DMS 273 (cell line): ENCODE results near the gene MCM5.
"Not testable (repeated sequence)": the region's sequence is repeated elsewhere in the genome, so short reads cannot be mapped to it uniquely, and the experiment has no call there.

Experiments used
- DNase-seq: peaks from one replicate; lab custom pipeline; 2025; ENCODE audit not compliant: unreplicated experiment; lab: John Stamatoyannopoulos, UW

The MCM5 gene

DNA sequence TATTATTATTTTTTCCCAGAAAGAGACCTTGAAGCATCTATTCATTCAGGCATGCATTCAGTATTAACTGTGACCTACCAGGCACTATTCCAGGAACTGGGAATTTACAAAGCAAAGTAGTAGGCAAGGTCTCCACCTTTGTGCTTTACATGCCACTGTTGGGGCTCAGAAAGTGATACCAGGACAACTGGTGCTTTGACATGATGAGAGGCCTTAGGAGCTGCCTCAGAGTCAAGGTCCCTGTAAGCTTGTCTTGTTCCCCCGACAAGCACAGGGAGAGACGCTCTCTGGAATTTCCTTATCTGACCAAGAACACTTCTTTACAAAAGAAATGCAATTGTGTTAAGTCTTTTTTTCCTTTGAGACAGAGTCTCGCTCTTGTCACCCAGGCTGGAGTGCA lies 21.3 kb upstream of the MCM5 start:
- no peak for DNase-seq

DNA sequence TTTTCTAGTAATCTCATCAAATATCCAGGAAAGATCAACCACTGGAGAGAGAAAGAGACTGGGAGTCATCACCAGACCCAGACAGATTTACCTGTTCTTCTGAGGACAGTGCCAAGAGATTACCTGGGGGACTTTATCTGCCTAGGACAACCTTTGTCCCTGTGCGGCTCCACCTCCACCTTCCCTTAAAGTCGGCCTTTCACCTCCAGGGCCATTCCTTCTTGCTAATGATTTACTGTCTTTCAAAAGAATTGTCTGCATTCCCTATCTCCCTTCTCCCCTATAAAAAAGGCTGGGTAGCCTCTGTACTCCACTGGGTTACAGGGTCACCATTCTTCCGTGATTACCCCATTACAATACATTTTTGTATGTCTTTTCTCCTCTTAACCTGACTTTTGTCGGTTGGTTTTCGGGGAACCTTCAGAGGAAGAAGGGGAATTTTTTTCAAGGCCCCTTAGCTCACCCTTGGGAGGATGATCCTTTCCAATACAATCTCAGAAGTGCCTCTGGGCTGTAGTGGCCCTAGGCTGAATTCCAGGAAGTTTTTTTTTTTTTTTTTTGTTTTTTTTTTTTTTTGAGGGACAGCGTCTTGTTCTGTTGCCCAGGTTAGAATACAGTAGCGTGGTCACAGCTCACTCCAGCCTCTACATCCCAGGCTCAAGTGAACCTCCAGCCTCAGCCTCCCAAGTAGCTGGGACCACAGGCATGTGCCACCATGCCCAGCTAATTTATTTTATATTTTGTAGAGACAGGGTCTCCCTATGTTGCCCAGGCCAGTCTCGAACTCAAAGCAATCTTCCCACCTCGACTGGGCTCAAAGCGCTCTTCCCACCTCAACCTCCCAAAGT lies 20.6 kb upstream of the MCM5 start:
- DNase-seq: no peak

DNA sequence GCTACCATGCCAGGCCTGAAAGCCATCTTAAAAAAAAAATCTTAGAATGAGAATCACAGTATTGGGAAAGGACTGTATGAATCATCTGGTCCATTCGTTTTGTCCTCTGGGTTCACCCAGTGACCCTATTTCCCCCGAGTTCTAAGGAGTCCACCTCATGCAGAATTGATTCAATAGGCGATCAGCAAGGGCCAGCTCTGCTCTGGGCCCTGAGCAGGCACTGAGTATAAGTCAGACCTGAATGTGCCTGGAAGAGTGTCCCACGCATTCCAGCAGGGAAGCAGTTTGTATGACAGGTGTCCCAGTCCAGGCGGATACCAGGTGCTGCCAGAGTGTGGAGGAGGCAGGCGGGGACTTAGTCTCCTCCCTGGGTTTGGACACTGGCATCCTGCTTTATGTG lies 19.9 kb upstream of the MCM5 start:
- DNase-seq: no peak

DNA sequence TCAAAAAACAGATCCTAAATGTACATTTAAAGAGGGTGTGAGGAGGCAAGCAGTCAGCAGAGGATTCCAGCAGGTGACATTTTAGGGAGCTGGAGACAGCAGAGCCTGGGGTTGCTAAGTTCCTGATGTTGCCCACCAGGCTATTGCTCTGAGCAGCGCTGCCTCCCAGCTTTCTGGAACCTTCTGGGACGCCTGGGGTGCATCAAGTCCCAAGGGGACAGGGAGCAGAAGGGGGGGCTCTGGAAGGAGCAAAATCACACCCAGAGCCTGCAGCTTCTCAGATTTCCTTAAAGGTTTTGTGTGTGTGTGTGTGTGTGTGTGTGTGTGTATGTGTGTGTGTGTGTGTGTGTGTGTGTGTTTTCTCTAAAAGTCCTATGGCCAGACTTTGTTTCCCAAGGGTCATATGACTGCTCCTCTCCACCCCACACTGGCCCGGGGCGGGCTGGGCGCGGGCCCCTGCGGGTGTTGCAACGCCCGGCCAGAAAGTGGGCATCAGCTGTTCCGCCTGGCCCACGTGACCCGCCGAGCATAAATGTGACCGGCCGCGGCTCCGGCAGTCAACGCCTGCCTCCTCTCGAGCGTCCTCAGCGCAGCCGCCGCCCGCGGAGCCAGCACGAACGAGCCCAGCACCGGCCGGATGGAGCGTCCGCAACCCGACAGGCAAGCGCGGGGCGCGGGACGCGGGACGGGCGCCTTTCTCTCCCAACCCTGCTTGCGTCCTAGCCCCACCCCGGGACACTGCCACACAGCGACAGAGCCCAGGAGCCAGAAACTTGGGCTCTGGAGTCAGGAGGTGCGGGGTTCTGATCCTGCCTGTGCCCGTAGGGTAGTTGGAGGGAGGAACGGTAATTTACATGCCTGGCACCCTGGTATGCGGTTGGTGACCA lies 19.2 kb upstream of the MCM5 start, which contains the start of gene HMOX1:
TSS of gene HMOX1 (plus strand) at position 560 of the 887 bp plus-strand sequence. CDS start at position 638, 78 bp downstream.
- DNase-seq: peak; percentile 82

DNA sequence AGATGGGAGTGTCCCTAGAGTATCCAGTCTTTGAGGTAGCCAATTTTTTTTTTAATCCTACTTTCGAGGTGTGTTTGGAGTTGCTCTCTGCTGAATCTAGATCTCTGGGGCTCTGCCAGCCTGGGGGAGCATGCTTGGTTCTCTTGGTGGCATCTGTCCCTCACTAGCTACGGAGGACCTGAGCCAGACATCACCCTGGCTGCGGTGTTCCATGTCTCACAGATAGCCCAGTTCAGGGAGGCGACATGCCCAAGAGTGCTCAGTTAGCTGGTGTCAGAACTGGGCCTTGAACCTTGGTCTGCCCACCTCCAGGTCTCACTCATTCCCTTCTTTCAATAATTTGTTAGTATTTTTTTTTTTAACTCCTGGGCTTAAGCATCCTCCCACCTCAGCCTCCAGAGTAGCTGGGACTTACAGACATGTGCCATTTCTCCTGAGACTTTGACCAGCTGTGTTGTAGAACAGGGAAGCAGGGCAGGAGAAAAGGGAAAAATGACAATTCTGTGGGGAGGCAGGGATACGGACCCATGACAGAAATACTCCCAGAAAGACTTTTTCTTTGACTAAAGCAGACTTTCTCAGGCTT lies 18.4 kb upstream of the MCM5 start:
- DNase-seq: no peak

DNA sequence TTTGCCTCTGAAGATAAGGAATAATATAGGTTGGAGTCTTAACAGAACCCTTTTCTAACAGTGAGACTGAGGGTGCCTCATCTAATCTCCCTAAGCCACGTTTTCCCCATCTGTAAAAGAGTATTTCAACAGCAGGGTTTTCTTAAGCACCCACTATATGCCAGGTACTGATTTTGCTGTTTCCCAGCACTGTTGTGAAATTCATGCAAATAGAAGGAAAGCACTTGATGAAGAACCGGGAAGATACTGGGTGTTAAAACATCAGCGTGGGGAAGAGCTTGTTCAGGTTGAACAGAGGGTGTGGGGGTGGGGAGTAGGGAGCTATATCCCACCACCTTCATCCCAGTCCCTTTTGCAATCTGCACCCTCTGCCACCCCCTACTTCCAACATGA lies 16.3 kb upstream of the MCM5 start:
- no peak for DNase-seq

DNA sequence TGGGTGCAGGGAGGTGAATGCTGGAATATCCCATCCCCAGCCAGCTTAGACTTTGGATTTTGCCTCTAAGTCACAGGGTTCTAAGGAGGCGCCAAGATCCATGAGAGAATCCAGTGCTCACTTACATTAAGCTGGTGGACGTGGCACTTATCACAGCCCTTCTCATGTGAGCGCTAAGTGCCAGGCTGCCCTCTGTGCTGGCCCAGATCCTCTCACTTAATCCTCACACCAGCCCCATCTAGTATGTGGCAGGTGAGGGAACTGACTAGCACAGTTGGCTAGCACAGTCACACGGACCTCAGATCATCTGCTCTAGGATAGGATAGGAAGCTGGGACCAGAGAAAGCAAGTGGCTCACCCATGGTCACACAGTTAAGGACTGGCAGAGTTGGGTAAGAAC lies 15.4 kb upstream of the MCM5 start:
- no peak for DNase-seq

DNA sequence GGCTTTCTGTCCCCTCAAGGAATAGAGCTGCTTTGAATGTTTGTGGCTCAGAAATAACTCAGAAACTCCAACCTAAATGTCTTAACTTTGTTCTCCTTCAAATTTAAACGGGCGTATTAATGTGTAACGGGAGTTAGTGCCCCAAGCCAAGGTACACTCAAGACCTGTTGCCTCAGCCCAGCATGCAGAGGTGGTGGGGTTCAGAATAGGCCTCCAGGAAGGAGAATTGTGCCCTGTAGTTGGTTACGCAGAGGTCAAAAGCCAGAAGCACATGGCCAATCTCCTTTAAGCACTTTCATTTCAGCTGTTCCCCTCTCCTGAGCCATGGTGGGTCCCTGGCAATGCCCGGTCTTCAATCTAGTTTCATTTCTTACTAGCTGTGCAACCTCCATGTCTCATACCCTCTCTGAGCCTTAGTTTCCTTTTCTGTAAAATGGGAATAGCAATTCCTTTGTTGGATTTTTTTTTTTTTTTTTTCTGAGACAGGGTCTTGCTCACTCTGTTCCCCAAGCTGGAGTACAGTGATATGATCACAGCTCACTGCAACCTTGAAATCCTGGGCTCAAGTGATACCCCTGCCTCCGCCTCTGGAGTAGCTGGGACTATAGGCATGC lies 14.9 kb upstream of the MCM5 start:
- DNase-seq: no peak

DNA sequence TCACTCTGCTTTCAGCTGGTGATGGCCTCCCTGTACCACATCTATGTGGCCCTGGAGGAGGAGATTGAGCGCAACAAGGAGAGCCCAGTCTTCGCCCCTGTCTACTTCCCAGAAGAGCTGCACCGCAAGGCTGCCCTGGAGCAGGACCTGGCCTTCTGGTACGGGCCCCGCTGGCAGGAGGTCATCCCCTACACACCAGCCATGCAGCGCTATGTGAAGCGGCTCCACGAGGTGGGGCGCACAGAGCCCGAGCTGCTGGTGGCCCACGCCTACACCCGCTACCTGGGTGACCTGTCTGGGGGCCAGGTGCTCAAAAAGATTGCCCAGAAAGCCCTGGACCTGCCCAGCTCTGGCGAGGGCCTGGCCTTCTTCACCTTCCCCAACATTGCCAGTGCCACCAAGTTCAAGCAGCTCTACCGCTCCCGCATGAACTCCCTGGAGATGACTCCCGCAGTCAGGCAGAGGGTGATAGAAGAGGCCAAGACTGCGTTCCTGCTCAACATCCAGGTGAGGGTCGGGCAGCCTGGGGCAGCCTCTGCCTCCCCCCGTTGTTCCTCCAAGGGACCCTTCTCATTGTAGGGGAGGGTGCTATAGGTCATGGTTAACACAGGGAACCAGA lies 13.2 kb upstream of the MCM5 start:
- no peak for DNase-seq

DNA sequence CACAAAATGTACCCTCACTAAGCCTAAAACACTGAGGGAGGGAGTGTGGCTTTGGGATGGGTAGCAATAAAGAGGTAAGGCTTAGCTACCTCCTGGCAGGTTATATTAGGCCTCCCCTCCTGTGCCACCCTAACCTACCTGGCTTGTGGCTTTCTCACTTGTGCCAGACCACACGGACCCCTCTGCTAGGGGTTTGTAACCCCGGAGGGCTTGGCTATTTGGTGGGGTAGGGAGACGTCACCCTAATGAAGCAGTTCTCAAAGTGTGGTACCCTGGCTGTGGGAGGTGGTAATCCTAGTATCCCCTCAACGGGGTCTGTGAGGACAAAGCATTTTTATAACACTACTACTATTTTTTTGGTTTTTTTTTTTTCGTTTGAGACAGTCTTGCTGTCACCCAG lies 9.0 kb upstream of the MCM5 start:
- DNase-seq: no peak

DNA sequence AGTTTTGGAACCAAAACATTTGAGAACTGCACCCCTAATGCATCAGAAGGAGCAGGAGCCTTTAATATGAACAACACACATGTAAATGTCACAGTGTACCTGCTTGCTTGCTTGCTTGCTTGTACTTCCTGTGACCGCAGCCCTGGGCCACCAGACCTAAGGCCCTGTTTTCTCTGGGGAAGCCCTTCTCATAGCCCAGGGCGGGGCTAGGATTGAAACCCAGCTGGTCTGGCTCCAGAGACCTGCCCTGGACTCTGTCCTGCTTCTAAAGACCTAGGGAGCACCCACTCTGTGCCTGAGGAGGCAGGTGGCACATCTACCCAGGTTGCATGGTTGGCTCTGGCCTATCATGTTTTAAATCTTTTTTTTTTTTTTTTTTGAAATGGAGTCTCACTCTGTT lies 7.6 kb upstream of the MCM5 start:
- DNase-seq: no peak

DNA sequence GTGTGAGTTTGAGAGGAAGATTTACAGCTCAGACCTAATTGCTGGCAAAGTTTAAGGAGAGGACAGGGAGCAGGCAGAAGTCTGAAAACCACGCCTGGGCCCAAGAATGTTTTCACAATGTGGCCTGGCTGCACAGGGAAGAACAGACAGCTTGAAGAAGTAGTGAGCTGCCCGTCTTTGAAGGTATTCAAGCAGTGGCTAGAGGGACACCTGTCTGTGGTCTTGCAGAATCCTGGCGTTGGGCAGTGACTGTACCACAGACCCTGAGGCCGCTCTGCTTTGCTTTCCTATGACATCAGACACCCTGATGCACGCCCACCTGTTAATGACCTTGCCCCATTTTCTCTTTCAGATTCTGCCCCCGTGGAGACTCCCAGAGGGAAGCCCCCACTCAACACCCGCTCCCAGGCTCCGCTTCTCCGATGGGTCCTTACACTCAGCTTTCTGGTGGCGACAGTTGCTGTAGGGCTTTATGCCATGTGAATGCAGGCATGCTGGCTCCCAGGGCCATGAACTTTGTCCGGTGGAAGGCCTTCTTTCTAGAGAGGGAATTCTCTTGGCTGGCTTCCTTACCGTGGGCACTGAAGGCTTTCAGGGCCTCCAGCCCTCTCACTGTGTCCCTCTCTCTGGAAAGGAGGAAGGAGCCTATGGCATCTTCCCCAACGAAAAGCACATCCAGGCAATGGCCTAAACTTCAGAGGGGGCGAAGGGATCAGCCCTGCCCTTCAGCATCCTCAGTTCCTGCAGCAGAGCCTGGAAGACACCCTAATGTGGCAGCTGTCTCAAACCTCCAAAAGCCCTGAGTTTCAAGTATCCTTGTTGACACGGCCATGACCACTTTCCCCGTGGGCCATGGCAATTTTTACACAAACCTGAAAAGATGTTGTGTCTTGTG lies 6.6 kb upstream of the MCM5 start:
- DNase-seq: no peak

DNA sequence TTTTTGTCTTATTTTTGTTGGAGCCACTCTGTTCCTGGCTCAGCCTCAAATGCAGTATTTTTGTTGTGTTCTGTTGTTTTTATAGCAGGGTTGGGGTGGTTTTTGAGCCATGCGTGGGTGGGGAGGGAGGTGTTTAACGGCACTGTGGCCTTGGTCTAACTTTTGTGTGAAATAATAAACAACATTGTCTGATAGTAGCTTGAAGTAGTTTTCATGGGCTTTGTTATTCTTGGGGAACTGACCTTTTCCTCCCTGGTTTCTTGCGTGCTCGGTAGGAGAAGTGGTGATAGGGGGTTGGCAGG lies 6.0 kb upstream of the MCM5 start:
- DNase-seq: no peak

DNA sequence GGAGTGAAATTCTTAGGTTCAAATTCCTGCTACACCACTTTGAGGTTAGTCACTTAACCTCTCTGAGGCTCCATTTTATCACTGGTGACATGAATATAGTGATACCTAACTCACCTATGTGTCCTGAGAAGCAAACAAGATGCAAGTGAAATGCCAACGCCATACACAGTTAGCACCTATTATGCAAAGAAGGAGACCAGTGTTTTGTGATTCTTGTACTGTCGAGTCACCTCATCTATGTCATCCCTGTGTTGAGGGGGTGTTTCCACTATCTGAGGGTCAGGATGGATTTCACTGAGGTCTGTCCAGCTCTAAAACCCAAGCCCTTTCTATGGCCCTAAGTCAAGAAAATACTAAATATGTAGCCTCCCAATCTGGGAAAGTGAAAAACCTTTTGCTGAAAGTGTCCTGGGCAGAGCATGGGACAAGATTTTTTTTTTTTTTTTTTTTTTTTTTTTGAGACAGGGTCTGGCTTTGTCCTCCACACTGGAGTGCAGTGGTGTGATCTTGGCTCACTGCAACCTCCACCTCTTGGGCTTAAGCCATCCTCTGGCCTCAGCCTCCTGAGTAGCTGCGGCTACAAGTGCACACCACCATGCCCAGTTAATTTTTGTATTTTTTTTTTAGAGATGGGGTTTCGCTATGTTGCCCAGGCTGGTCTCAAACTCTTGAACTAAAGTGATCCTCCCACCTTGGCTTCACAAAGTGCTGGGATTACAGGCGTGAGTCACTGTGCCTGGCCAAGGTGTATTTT lies 5.0 kb upstream of the MCM5 start:
- no peak for DNase-seq

DNA sequence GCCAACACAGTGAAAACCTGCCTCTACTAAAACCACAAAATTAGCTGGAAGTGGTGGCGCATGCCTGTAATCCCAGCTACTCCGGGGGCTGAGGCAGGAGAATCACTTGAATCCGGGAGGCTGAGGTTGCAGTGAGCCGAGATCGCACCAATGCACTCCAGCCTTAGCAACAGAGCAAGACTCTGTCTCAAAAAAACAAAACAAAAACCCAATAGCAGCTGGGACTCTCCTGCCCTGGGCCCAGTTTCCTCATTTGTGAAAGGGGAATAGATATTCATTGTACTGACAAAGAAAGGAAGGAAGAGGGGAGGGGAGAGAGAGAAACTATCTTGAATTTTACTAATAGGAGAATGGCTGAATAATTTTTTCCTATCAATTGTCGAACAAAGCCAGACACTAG lies 3.3 kb upstream of the MCM5 start:
- DNase-seq: not testable (repeated sequence)

DNA sequence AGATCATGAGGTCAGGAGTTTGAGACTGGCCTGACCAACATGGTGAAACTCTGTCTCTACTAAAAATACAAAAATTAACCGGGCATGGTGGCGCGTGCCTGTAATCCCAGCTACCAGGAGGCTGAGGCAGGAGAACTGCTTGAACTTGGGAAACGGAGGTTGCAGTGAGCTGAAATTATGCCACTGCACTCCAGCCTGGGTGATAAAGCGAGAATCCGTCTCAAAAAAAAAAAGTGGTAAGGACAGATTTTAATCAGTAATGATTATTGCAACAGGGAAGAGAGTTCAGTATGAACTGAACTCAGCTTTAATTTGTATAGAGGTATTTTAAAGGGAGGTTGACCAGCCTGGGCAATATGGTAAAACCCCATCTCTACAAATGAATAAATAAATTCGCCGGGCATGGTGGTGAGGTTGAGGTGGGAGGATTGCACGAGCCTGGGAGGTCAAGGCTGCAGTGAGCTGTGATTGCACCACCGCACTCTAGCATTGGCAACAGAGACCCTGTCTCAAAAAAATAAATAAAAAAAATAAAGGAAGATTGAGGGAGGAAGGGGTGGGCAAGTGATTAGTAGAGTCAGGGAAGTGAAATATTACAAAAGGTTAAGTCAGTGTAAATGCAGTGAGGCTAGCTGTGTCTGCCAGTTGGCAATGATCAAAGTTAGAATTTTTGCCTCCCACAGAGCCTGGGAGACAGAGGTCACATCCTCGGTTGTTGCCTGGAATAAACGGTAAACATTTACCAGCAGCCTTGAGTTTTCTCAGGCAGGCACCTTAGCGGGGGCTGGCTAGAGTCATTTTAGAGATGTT lies 2.6 kb upstream of the MCM5 start:
- no peak for DNase-seq

DNA sequence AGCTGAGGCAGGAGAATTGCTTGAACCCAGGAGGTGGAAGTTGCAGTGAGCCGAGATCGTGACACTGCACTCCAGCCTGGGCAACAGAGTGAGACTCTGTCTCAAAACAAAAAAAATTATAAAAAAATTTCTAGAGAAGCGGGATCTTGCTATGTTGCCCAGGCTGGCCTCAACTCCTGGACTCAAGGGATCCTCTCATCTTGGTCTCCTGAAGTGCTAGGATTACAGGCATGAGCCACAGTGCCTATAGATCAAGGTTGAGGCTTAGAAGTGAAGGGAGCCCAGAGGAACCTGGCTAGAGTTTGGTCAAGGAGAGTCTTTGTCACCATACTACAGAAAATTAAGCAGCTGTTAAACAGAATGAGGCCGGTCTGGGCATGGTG lies 1.4 kb upstream of the MCM5 start:
- no peak for DNase-seq

DNA sequence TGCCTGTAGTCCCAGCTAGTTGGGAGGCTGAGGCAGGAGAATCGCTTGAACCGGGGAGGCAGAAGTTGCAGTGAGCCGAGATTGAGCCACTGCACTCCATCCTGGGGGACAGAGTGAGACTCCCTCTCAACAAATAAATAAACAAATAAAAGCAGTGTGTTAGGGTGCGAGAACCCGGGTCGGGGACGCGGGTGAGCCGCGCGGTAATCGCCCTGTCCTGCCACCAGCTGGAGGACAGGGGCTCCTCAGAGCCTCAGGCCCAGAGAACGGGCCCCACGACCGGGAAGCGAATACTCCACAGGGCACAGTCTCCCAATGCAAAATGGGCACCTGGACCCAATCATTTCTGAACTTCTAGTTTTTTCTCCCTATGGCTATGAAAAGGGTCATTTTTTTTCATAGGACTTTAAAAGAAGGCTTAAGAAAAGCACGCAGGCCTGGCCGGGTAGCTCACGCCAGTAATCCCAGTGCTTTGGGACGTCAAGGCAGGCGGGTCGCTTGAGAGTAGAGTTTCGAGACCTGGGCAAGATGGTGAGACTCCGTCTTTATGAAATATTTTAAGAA lies 744 bp upstream of the MCM5 start:
- no peak for DNase-seq

DNA sequence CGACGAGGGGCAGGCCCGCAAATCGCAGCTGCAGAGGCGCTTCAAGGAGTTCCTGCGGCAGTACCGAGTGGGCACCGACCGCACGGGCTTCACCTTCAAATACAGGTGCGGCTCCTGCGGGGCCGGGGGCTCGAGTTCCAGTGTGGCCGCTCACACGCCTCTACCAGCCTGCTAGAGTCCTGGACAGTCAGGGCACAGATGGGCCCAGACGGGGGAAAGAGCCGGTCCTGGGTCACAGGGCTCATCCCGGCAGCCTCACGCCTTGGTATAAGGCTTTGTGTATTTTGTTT lies 506 bp downstream of the MCM5 start:
- DNase-seq: no peak
